Measurements from ENCODE around the gene CALD1. TPM values are rescaled to one million over a fixed set of nuclear protein-coding genes. Genes with fewer than 3 reads are reported as not detected.

CALD1 gene
- total and polyA plus RNA-seq, 2 donors: 17.8 to 78.9 TPM

DNA sequence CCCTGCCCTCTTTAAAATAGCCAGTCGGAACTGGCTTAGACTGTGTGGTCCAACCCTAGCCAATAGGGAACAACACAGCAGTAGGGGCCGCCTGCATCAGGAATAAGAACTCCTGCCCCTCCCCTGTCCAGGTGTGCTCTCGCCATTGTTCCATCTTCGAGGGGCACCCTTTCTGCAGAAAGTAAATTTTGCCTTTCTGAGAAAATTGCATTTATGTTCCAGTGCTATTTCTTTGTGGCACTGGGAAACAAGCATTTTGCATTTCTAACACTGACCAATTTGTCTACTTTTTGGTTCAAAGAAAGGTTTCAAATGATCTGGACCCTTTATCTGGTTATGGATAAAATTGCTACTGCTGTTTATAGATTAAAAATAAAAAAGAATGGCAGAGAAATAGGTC lies 116.6 kb downstream of the CALD1 start:
- Histone ChIP-seq H3K4me1 (ENCODE audit: control insufficient read depth in 2 of 2, insufficient read depth in 2 of 2, low read length in 2 of 2) (no peaks in the 10 kb centered on the region), H3K36me3 (ENCODE audit: control insufficient read depth in 2 of 2, insufficient read depth in 2 of 2, low read length in 1 of 2) (no peaks in the 10 kb centered on the region), H3K4me3 (ENCODE audit: low read length in 2 of 2) (no peak overlapping the region), H3K9me3 (ENCODE audit: control insufficient read depth in 2 of 2, insufficient read depth in 1 of 2, low read length in 1 of 2) (peaks cover 1 to 7% of the 10 kb centered on the region in 2 donors), H3K27ac (ENCODE audit: low read depth in 1 of 2, low read length in 1 of 2) (no peak overlapping the region), H3K27me3 (ENCODE audit: control insufficient read depth in 2 of 2, insufficient read depth in 1 of 2, low read length in 1 of 2) (peaks cover 0 to 18% of the 10 kb centered on the region in 2 donors)
- no peak for DNase-seq (ENCODE audit: low read depth in 6 of 9, low spot score in 9 of 9)
- WGBS: 96% methylated on average over 4 of the region's 4 CpGs

DNA sequence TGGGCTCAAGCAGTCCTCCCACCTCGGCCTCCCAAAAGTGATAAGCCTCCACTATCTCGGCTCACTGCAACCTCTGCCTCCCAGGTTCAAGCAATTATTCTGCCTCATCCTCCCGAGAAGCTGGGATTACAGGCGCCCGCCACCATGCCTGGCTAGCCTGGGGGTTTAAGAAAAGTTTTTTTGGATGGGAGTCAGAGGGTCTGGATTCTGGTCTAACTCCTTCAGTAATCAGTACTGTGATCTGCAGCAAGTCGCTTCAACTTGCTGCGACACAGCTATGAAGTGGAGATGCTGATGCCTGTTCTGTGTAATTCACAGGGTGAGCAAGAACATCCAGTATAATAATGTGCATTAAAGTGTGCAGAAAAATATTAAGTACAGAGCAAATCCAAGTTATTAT lies 118.5 kb downstream of the CALD1 start:
- Histone ChIP-seq H3K27me3 (ENCODE audit: control insufficient read depth in 2 of 2, insufficient read depth in 1 of 2, low read length in 1 of 2) (peaks cover 0 to under 1% of the 10 kb centered on the region in 2 donors), H3K4me1 (ENCODE audit: control insufficient read depth in 2 of 2, insufficient read depth in 2 of 2, low read length in 2 of 2) (no peaks in the 10 kb centered on the region), H3K27ac (ENCODE audit: low read depth in 1 of 2, low read length in 1 of 2) (no peak overlapping the region), H3K9me3 (ENCODE audit: control insufficient read depth in 2 of 2, insufficient read depth in 1 of 2, low read length in 1 of 2) (peaks cover 1 to 7% of the 10 kb centered on the region in 2 donors), H3K4me3 (ENCODE audit: low read length in 2 of 2) (no peak overlapping the region), H3K36me3 (ENCODE audit: control insufficient read depth in 2 of 2, insufficient read depth in 2 of 2, low read length in 1 of 2) (no peaks in the 10 kb centered on the region)
- 97% methylated on average over 7 of the region's 7 CpGs for WGBS
- no peak for DNase-seq (ENCODE audit: low read depth in 6 of 9, low spot score in 9 of 9)

DNA sequence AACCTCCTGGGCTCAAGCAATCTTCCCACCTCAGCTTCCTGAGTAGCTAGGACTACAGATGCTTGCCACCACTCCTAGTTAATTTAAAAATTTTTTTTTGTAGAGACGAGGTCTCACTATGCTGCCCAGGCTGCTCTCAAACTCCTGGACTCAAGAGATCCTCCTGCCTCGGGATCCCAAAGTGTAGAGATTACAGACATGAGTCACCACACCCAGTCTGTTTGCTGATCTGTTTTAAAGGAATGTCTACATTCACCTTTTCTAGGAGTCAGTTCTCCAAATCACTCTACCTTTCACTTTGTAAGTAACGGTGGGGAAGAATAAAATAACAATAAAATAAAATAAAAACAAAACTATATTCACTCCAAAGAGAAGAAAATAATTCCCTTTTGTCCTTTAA lies 120.3 kb downstream of the CALD1 start:
- Histone ChIP-seq H3K4me1 (ENCODE audit: control insufficient read depth in 2 of 2, insufficient read depth in 2 of 2, low read length in 2 of 2) (no peaks in the 10 kb centered on the region), H3K27ac (ENCODE audit: low read depth in 1 of 2, low read length in 1 of 2) (no peak overlapping the region), H3K27me3 (ENCODE audit: control insufficient read depth in 2 of 2, insufficient read depth in 1 of 2, low read length in 1 of 2) (no peaks in the 10 kb centered on the region), H3K9me3 (ENCODE audit: control insufficient read depth in 2 of 2, insufficient read depth in 1 of 2, low read length in 1 of 2) (peaks cover 1 to 7% of the 10 kb centered on the region in 2 donors), H3K4me3 (ENCODE audit: low read length in 2 of 2) (no peak overlapping the region), H3K36me3 (ENCODE audit: control insufficient read depth in 2 of 2, insufficient read depth in 2 of 2, low read length in 1 of 2) (no peaks in the 10 kb centered on the region)
- WGBS: 89% methylated on average over 3 of the region's 3 CpGs
- DNase-seq (ENCODE audit: low read depth in 6 of 9, low spot score in 9 of 9): no peak

DNA sequence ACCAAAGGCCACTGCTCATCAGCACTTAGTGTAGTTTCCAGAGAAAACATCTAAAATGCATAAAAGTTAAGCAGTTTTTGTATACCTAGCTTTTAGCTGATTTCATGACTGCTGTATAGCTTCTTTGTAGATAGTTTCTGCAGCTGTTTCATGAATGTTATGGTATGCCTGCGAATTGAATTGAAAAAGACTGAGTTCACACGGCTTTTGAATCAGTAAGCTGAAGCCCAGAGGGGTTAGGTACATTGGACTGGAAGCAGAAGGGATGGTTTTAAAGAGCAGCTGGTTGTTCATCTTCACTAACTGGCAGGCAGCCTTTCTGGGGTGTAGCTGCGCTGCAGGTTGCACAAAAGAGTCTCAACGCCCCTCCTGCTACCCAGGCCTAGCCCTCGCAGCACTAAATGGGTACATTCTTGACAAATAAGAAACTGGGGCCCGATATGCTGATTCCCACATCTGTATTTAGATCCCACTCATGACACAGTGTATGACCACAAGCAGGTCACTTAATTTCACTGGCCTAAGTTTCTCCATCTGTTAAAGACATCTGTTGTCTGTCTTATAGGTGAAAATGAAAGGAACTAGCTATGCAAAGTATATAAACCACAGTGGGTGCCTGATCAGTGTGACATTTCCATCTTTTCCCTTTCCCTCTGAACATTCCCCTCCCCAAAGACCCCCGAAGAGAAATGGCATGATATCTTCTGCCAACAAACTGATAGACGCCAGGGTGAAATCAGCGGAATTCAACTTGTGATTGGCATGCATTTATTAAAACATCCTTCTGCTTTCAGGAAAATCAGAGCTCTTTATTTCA lies 120.9 kb downstream of the CALD1 start:
- no peaks in the 10 kb centered on the region for H3K4me1 ChIP-seq (ENCODE audit: control insufficient read depth in 2 of 2, insufficient read depth in 2 of 2, low read length in 2 of 2)
- H3K4me3 ChIP-seq (ENCODE audit: low read length in 2 of 2): no peak overlapping the region
- H3K27me3 ChIP-seq (ENCODE audit: control insufficient read depth in 2 of 2, insufficient read depth in 1 of 2, low read length in 1 of 2): no peaks in the 10 kb centered on the region
- H3K27ac ChIP-seq (ENCODE audit: low read depth in 1 of 2, low read length in 1 of 2): no peak overlapping the region
- 94% methylated on average over 9 of the region's 9 CpGs for WGBS
- DNase-seq (ENCODE audit: low read depth in 6 of 9, low spot score in 9 of 9): no peak
- peaks cover 1 to 7% of the 10 kb centered on the region in 2 donors for H3K9me3 ChIP-seq (ENCODE audit: control insufficient read depth in 2 of 2, insufficient read depth in 1 of 2, low read length in 1 of 2)
- no peaks in the 10 kb centered on the region for H3K36me3 ChIP-seq (ENCODE audit: control insufficient read depth in 2 of 2, insufficient read depth in 2 of 2, low read length in 1 of 2)

DNA sequence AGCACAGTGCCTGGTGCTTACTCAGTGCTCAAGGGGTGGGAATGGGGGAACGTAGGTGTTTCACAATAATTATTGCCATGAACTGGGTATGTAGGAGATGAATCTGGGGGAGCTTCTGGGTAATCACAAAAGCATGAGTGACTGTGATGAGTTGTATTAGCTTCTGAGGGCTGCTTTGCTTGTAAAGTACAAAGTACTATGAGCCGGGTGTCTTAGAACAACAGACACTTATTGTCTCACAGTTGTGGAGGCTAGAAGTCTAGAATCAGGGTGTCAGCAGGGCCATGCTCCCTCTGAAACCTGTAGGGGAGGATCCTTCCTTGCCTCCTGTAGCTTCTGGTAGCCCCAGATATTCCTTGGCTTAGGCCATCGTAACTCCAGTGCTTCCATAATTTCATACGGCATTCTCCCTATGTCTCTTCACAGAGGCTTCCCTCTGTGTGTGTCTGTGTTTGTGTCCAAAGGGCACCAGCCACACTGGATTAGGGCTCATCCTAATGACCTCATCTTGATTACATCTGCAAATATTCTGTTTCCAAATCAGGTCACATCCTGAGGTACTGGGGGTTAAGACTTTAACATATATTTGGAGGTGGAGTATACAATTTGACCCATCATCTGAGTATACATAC lies 122.1 kb downstream of the CALD1 start:
- H3K27me3 ChIP-seq (ENCODE audit: control insufficient read depth in 2 of 2, insufficient read depth in 1 of 2, low read length in 1 of 2): no peaks in the 10 kb centered on the region
- WGBS: 97% methylated on average over 4 of the region's 4 CpGs
- no peak overlapping the region for H3K27ac ChIP-seq (ENCODE audit: low read depth in 1 of 2, low read length in 1 of 2)
- H3K4me3 ChIP-seq (ENCODE audit: low read length in 2 of 2): no peak overlapping the region
- H3K36me3 ChIP-seq (ENCODE audit: control insufficient read depth in 2 of 2, insufficient read depth in 2 of 2, low read length in 1 of 2): no peaks in the 10 kb centered on the region
- DNase-seq (ENCODE audit: low read depth in 6 of 9, low spot score in 9 of 9): no peak
- no peaks in the 10 kb centered on the region for H3K4me1 ChIP-seq (ENCODE audit: control insufficient read depth in 2 of 2, insufficient read depth in 2 of 2, low read length in 2 of 2)
- H3K9me3 ChIP-seq (ENCODE audit: control insufficient read depth in 2 of 2, insufficient read depth in 1 of 2, low read length in 1 of 2): peaks cover 1 to 3% of the 10 kb centered on the region in 2 donors

DNA sequence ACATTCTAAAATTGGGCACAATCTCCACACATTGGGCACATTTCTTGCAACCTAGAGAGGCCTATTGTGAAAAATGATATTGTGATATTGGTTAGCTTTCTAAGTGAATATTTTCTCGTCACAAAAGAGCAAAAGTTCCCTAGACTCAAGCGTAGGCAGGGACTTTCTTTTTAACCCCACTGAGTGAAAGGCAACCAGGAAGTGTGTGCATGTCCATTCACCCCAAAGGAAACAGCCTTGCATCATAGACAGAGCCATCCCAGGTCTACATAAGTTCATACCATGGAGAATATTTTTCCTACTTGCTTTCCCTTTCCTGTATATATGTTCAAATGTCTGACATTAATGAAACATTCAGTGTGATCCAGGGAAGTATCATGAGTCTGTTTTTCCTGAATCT lies 122.6 kb downstream of the CALD1 start:
- no peak overlapping the region for H3K27ac ChIP-seq (ENCODE audit: low read depth in 1 of 2, low read length in 1 of 2)
- no peaks in the 10 kb centered on the region for H3K4me1 ChIP-seq (ENCODE audit: control insufficient read depth in 2 of 2, insufficient read depth in 2 of 2, low read length in 2 of 2)
- no peaks in the 10 kb centered on the region for H3K27me3 ChIP-seq (ENCODE audit: control insufficient read depth in 2 of 2, insufficient read depth in 1 of 2, low read length in 1 of 2)
- no peaks in the 10 kb centered on the region for H3K36me3 ChIP-seq (ENCODE audit: control insufficient read depth in 2 of 2, insufficient read depth in 2 of 2, low read length in 1 of 2)
- 92% methylated on average over 2 of the region's 2 CpGs for WGBS
- no peak for DNase-seq (ENCODE audit: low read depth in 6 of 9, low spot score in 9 of 9)
- no peak overlapping the region for H3K4me3 ChIP-seq (ENCODE audit: low read length in 2 of 2)
- no peaks in the 10 kb centered on the region for H3K9me3 ChIP-seq (ENCODE audit: control insufficient read depth in 2 of 2, insufficient read depth in 1 of 2, low read length in 1 of 2)

DNA sequence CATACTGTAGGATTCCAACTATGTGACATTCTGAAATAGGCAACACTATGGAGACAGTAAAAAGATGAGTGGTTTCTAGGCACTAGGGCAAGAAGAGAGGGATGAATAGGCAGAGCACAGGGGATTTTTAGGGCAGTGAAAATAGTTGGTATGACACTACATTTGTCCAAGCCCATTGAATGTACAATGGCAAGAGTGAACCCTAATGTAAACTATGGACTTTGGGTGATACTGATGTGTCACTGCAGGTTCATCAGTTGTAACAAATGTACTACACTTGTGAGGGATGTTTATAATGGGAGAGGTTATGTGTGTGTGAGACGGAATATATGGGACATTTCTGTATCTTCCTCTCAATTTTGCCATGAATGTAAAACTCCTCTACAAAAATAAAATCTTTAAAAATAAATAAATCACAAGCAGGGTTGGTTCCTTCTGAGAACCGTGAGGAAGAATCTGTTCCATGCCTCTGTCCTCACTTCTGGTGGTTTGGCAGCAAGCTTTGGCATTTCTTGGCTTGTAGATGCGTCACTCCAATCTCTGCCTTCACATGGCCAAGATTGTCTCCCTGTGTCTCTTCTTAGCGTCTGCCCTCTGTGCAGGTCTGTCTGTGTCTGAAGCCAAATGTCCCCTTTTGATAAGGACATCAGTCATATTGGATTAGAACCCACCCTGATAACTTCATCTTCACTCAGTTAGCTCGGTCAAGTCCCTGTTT lies 123.8 kb downstream of the CALD1 start:
- Histone ChIP-seq H3K27me3 (ENCODE audit: control insufficient read depth in 2 of 2, insufficient read depth in 1 of 2, low read length in 1 of 2) (no peaks in the 10 kb centered on the region), H3K9me3 (ENCODE audit: control insufficient read depth in 2 of 2, insufficient read depth in 1 of 2, low read length in 1 of 2) (no peaks in the 10 kb centered on the region), H3K4me3 (ENCODE audit: low read length in 2 of 2) (no peak overlapping the region), H3K4me1 (ENCODE audit: control insufficient read depth in 2 of 2, insufficient read depth in 2 of 2, low read length in 2 of 2) (no peaks in the 10 kb centered on the region), H3K36me3 (ENCODE audit: control insufficient read depth in 2 of 2, insufficient read depth in 2 of 2, low read length in 1 of 2) (no peaks in the 10 kb centered on the region), H3K27ac (ENCODE audit: low read depth in 1 of 2, low read length in 1 of 2) (no peak overlapping the region)
- DNase-seq (ENCODE audit: low read depth in 6 of 9, low spot score in 9 of 9): no peak
- WGBS: 94% methylated on average over 5 of the region's 5 CpGs

DNA sequence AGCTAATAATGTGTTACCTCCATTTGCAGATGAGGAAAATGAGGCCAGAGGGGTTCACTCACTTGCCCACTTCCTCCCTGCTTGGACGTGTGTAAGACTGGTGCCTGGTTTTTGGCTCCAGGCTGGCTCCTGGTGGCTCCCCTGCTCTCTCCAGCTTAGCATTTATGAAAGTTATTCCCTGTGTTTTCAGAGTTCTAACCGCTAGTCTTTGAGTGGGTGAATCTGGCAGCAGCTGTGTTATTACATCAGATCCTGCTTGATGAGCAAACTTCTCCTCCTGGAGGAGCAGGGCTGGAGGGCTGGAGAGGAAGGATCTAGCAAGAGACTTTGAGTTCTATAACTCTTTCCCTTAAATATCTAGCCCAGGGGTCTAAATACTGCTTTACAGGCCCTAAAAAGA lies 125.9 kb downstream of the CALD1 start:
- WGBS: 58% methylated on average over 2 of the region's 2 CpGs
- Histone ChIP-seq H3K36me3 (ENCODE audit: control insufficient read depth in 2 of 2, insufficient read depth in 2 of 2, low read length in 1 of 2) (no peaks in the 10 kb centered on the region), H3K4me1 (ENCODE audit: control insufficient read depth in 2 of 2, insufficient read depth in 2 of 2, low read length in 2 of 2) (no peaks in the 10 kb centered on the region), H3K4me3 (ENCODE audit: low read length in 2 of 2) (no peak overlapping the region), H3K9me3 (ENCODE audit: control insufficient read depth in 2 of 2, insufficient read depth in 1 of 2, low read length in 1 of 2) (no peaks in the 10 kb centered on the region), H3K27me3 (ENCODE audit: control insufficient read depth in 2 of 2, insufficient read depth in 1 of 2, low read length in 1 of 2) (no peaks in the 10 kb centered on the region), H3K27ac (ENCODE audit: low read depth in 1 of 2, low read length in 1 of 2) (no peak overlapping the region)
- DNase-seq (ENCODE audit: low read depth in 6 of 9, low spot score in 9 of 9): no peak

DNA sequence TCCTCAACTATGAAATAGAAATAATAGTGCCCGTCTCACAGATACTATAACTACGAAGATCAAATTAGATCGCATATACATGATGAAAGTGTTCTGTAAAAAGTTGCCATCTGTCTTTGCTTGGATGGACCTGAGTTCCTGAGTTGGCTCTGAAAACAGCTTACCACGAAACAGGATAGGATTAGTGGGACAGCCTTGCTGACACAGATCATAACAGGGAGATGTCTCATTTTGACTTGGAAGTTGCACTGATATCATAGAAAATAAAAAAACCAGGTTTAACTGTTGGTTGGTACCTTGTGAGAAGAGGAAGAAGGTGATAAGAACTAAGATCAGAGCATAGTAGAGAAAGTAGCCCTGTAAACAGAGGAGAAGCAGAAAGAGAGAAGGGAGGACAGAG lies 127.6 kb downstream of the CALD1 start:
- no peak for DNase-seq (ENCODE audit: low read depth in 6 of 9, low spot score in 9 of 9)
- 89% methylated on average over 4 of the region's 4 CpGs for WGBS
- no peaks in the 10 kb centered on the region for H3K27me3 ChIP-seq (ENCODE audit: control insufficient read depth in 2 of 2, insufficient read depth in 1 of 2, low read length in 1 of 2)
- no peaks in the 10 kb centered on the region for H3K36me3 ChIP-seq (ENCODE audit: control insufficient read depth in 2 of 2, insufficient read depth in 2 of 2, low read length in 1 of 2)
- no peak overlapping the region for H3K27ac ChIP-seq (ENCODE audit: low read depth in 1 of 2, low read length in 1 of 2)
- no peaks in the 10 kb centered on the region for H3K9me3 ChIP-seq (ENCODE audit: control insufficient read depth in 2 of 2, insufficient read depth in 1 of 2, low read length in 1 of 2)
- no peaks in the 10 kb centered on the region for H3K4me1 ChIP-seq (ENCODE audit: control insufficient read depth in 2 of 2, insufficient read depth in 2 of 2, low read length in 2 of 2)
- no peak overlapping the region for H3K4me3 ChIP-seq (ENCODE audit: low read length in 2 of 2)
